Psoas muscle (tissue), 8 donors: Measurements from ENCODE around the gene DISC1. TPM values are rescaled to one million over a fixed set of nuclear protein-coding genes. Genes with fewer than 3 reads are reported as not detected.

ENCODE experiments used
- ATAC-seq, 4 donors: fragments of 200-7000 bp; cut with Tn5 transposase; one replicate each; pipeline ENCODE4 v1.9.1; 2020; ENCODE audit warnings: moderate library complexity in 3 of 4, mild to moderate bottlenecking in 2 of 4
- DNase-seq, 2 donors: peaks; one replicate each; pipeline ENCODE4 v3.0.0-alpha.2; 2020
- H3K27ac ChIP-seq: fragments of 200-600 bp; one replicate; pipeline ENCODE4 v1.8.0; 2022
- H3K27me3 ChIP-seq, 3 donors: fragments of 200-600 bp in 1 of 3; one replicate each; pipeline versions ENCODE4 v1.6.1 to v1.8.0; 2013 to 2022; ENCODE audit warnings: low read length in 2 of 3, mild to moderate bottlenecking in 2 of 3, moderate library complexity in 1 of 3; ENCODE audit not compliant: insufficient read depth in 3 of 3
- H3K36me3 ChIP-seq, 2 donors: fragments of 200-600 bp in 1 of 2; one replicate each; pipeline versions ENCODE4 v1.6.1 to v1.8.0; 2013 to 2022; ENCODE audit warnings: low read depth in 1 of 2, mild to moderate bottlenecking in 1 of 2, moderate library complexity in 1 of 2; ENCODE audit not compliant: insufficient read depth in 1 of 2
- H3K4me1 ChIP-seq: fragments of 200-600 bp; one replicate; pipeline ENCODE4 v1.8.0; 2022
- H3K4me3 ChIP-seq: fragments of 200-600 bp; one replicate; pipeline ENCODE4 v1.8.0; 2022; ENCODE audit warnings: mild to moderate bottlenecking
- H3K9me3 ChIP-seq: fragments of 200-600 bp; one replicate; pipeline ENCODE4 v1.8.0; 2022
- CTCF ChIP-seq: fragments of 200-600 bp; IDR thresholded peaks from one replicate; pipeline ENCODE4 v1.8.0; 2022; ENCODE audit warnings: antibody characterized with exemption
- WGBS, 3 donors: extraction: QIAGEN DNeasy Blood & Tissue Kit; methylation state at CpG; one replicate each; pipeline versions ENCODE4 v1.1.6 to v1.1.7; 2013; 5-methylcytosine and 5-hydroxymethylcytosine counted together
- intact Hi-C, 2 donors: fragments of 100-400 bp; cut with DNase I; formaldehyde crosslinking; loops; one replicate each; pipeline versions ENCODE4 v1.11.0 to v1.14.2; 2022
- polyA plus RNA-seq, 3 donors: library from polyadenylated mRNA; stranded (reverse); fragments of 200-250 nt; gene quantifications; one replicate each; pipeline ENCODE4 v1.2.3, GENCODE V29; 2013
- total RNA-seq, 4 donors: library from RNA; stranded (reverse); fragmentation: NEBNext Ultra II Directional in 2 of 4; extraction: Animal tissue kit (Norgen Biotek cat#: 25700) in 2 of 4; gene quantifications; one replicate each; pipeline versions ENCODE4 v1.2.1 to v1.2.4, GENCODE V29; 2021 to 2023
- donor health status: healthy with polysubstance abuse.
- donor health status: DM: no; HTN: no; CAD: no; lungs with moderate emphysema.
- donor health status: Bipolar disorder and iron deficiency.
- donor health status: healthy.
- donor health status: DM: yes; HTN: yes; CAD: no.
- donor health status: DM: no; HTN: no; CAD: no.
- donor health status: DM: no; HTN: no; CAD: no.
- donor health status: DM: yes; HTN: yes; CAD: no.

Gene DISC1
- total and polyA plus RNA-seq, 7 donors: 0.35 to 2.8 (median 1.6) TPM

GRCh38 chr1:231871878-231872277 lies 245.3 kb downstream of the DISC1 start:
- TF ChIP-seq CTCF: no peak
- Histone ChIP-seq H3K4me1 (no peaks in the 10 kb centered on the region), H3K36me3 (no peaks in the 10 kb centered on the region), H3K27ac (no peak overlapping the region), H3K9me3 (no peaks in the 10 kb centered on the region), H3K27me3 (no peaks in the 10 kb centered on the region), H3K4me3 (no peak overlapping the region)
- DNase-seq: no peak
- WGBS, 3 donors: 60 to 79% (median 69%) methylated on average over 5 of the region's 5 CpGs
- ATAC-seq: no peak
- intact Hi-C loops: no loop called here

DNA sequence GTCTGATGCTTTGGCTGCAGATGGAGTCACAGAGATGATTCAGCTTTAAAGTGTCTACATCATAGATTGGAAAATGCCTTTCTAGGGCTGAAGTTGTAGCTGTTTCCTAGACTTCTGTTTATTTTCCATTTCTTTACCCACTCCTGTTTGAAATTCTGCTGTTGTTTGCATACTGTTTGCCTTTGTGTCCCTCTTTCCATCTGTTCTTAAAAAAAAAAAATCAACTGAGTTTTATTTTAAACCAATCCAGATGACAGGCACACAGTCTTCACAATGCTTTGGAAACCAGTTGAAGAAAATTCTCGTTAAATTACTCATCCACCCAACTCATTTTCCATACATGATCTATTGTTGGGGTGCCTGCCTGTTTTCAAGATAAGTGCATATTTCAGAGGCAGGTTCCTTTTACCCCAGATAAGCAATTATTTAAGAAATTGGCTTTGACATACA lies 245.9 kb downstream of the DISC1 start:
- Histone ChIP-seq H3K27me3 (no peaks in the 10 kb centered on the region), H3K9me3 (no peaks in the 10 kb centered on the region), H3K27ac (no peak overlapping the region), H3K4me1 (no peaks in the 10 kb centered on the region), H3K4me3 (no peak overlapping the region), H3K36me3 (no peaks in the 10 kb centered on the region)
- intact Hi-C loops: no loop called here
- DNase-seq: no peak
- ATAC-seq: no peak
- WGBS, 3 donors: 81 to 91% (median 85%) methylated on average over 1 of the region's 1 CpG
- TF ChIP-seq CTCF: no peak

- H3K4me3 ChIP-seq: no peak overlapping the region
- TF ChIP-seq CTCF: no peak
- intact Hi-C loops: no loop called here
- DNase-seq: no peak
- H3K36me3 ChIP-seq: no peaks in the 10 kb centered on the region
- 56 to 78% (median 61%) methylated on average over 1 of the region's 1 CpG for WGBS, 3 donors
- no peaks in the 10 kb centered on the region for H3K9me3 ChIP-seq
- no peak overlapping the region for H3K27ac ChIP-seq
- no peaks in the 10 kb centered on the region for H3K4me1 ChIP-seq
- no peak for ATAC-seq
- no peaks in the 10 kb centered on the region for H3K27me3 ChIP-seq
These were observed 252.1 kb downstream of the DISC1 start for GRCh38 chr1:231878737-231879136.

DNA sequence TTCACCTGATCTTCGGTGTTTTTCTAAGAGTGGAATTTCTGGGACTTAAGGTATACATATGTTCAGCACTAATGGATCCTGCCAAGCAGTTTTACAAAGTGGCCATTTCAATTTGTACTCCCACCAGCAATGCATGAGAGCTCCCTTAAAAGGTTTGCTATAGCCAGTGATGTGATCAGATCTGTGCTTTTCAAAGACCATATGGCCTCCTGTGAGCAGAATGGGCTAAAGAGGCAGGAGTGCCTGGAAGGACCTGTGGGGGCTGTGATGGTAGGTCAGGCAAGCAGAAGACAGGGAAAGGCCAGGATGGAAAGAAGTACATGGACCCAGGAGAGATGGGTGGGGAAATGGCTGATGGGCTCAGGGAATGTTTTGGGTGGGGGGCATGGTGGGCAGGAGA lies 252.7 kb downstream of the DISC1 start:
- intact Hi-C loops: no loop called here
- no peak for DNase-seq

More for the DNA sequence above, 252.7 kb downstream of the DISC1 start:
- H3K4me3 ChIP-seq: no peak overlapping the region
- H3K27ac ChIP-seq: no peak overlapping the region
- TF ChIP-seq CTCF: no peak
- ATAC-seq: no peak
- no peaks in the 10 kb centered on the region for H3K36me3 ChIP-seq
- H3K27me3 ChIP-seq: no peaks in the 10 kb centered on the region
- 41 to 69% (median 56%) methylated on average over 1 of the region's 1 CpG for WGBS, 3 donors
- H3K4me1 ChIP-seq: no peaks in the 10 kb centered on the region
- H3K9me3 ChIP-seq: no peaks in the 10 kb centered on the region
